ENCODE measurements around the gene MAPK8. TPM values are rescaled to one million over a fixed set of nuclear protein-coding genes. Genes with fewer than 3 reads are reported as not detected.

Gene MAPK8
- polyA plus RNA-seq, 3 donors = 18.4 to 21.1 (median 18.5) TPM

DNA sequence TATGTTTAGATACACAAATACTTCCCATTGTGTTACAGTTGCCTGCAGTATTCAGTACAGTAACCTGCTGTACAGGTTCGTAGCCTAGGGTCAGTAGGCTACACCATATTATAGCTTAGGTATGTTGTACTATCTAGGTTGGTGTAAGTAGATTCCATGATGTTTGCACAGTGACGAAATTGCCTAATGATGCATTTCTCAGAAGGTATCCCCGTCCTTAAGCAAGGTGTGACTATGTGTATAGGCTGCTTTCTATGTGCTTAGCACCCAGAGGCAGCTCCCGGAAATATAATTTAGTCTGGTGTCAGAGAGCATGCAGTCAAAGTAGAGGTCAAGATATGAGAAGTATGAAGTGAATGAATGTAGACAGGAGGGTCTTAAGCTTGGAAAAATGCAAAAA lies 9.8 kb downstream of the MAPK8 start:
- Mint-ChIP-seq H3K4me1 (peaks cover 4% of the 10 kb centered on the region), H3K27me3 (ENCODE audit: low read depth in 3 of 3) (no peaks in the 10 kb centered on the region), H3K9me3 (no peaks in the 10 kb centered on the region), H3K4me3 (no peak overlapping the region), H3K27ac (no peak overlapping the region), H3K36me3 (peaks cover 2 to 5% of the 10 kb centered on the region in 2 donors)
- Histone ChIP-seq H3K9ac (ENCODE audit: insufficient read depth, low read length, poor library complexity, severe bottlenecking) (no peak overlapping the region), H3K27me3 (ENCODE audit: control insufficient read depth in 2 of 2, insufficient read depth in 2 of 2, low read length in 2 of 2) (no peaks in the 10 kb centered on the region), H3K79me2 (ENCODE audit: insufficient read depth, low read length) (peaks cover 69% of the 10 kb centered on the region), H3K4me2 (replicated peaks; ENCODE audit: extremely low read depth, low read length, poor library complexity, severe bottlenecking) (no peak overlapping the region), H3K4me1 (ENCODE audit: control insufficient read depth in 1 of 2, insufficient read depth in 2 of 2, low read length in 2 of 2) (no peaks in the 10 kb centered on the region), H3K36me3 (replicated peaks in 1 of 2; ENCODE audit: control insufficient read depth in 1 of 2, insufficient read depth in 2 of 2, low read length in 2 of 2) (no peaks in the 10 kb centered on the region), H4K20me1 (ENCODE audit: insufficient read depth, low read length) (peaks cover 71% of the 10 kb centered on the region), H2AFZ (ENCODE audit: insufficient read depth, low read depth, low read length, poor library complexity, severe bottlenecking) (no peak overlapping the region), H3K4me3 (replicated peaks in 1 of 3; ENCODE audit: low read depth in 2 of 3, low read length in 3 of 3) (no peak overlapping the region), H3K9me3 (replicated peaks in 1 of 2; ENCODE audit: control insufficient read depth in 1 of 2, insufficient read depth in 1 of 2, low read length in 2 of 2) (no peaks in the 10 kb centered on the region), H3K27ac (ENCODE audit: low read depth in 1 of 2, low read length in 2 of 2) (no peak overlapping the region)
- no peak for TF ChIP-seq CTCF (IDR thresholded peaks at IDR 0.05)
- no peak for DNase-seq
- WGBS (ENCODE audit: insufficient coverage) = 100% methylated on average over 3 of the region's 4 CpGs
- intact Hi-C loops (cut with micrococcal nuclease) = no loop called here

DNA sequence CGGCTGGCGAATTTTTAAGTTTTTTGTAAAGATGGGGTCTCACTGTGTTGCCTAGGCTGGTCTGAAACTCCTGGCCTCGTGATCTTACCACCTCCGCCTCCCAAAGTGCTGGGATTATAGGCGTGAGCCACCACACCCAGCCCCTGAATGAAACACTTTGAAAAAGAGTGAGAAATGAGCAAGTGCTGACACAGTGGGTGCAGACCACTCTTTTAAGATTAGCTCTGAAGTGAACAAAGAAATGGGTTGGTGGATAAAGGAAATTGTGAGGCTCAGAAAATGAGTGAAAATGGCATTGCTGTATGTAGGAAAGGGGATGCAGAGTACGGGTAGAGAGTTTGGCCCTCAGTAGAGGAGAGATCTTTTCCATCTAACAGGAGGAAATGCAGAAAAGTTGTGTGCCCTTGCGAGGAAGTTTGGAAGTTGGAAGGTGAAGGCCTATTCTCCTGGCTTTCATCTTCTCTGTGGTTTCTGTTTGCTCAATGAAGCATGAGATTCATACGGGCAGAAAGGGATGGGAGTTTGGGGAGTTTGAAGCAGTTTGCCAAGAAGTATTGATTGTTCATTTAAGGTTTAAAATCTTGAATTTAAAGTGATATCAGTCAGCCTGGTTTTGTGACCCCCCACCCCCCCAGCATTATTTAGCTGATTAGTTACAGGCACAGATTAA lies 11.0 kb downstream of the MAPK8 start:
- 82% methylated on average over 4 of the region's 8 CpGs for WGBS (ENCODE audit: insufficient coverage)
- Histone ChIP-seq H3K4me3 (replicated peaks in 1 of 3; ENCODE audit: low read depth in 2 of 3, low read length in 3 of 3) (no peak overlapping the region), H3K9ac (ENCODE audit: insufficient read depth, low read length, poor library complexity, severe bottlenecking) (no peak overlapping the region), H3K27ac (ENCODE audit: low read depth in 1 of 2, low read length in 2 of 2) (no peak overlapping the region), H3K4me2 (replicated peaks; ENCODE audit: extremely low read depth, low read length, poor library complexity, severe bottlenecking) (no peak overlapping the region), H3K27me3 (ENCODE audit: control insufficient read depth in 2 of 2, insufficient read depth in 2 of 2, low read length in 2 of 2) (no peaks in the 10 kb centered on the region), H3K36me3 (replicated peaks in 1 of 2; ENCODE audit: control insufficient read depth in 1 of 2, insufficient read depth in 2 of 2, low read length in 2 of 2) (no peaks in the 10 kb centered on the region), H3K4me1 (ENCODE audit: control insufficient read depth in 1 of 2, insufficient read depth in 2 of 2, low read length in 2 of 2) (no peaks in the 10 kb centered on the region), H4K20me1 (ENCODE audit: insufficient read depth, low read length) (peaks cover 70% of the 10 kb centered on the region), H3K79me2 (ENCODE audit: insufficient read depth, low read length) (peaks cover 68% of the 10 kb centered on the region), H2AFZ (ENCODE audit: insufficient read depth, low read depth, low read length, poor library complexity, severe bottlenecking) (no peak overlapping the region), H3K9me3 (replicated peaks in 1 of 2; ENCODE audit: control insufficient read depth in 1 of 2, insufficient read depth in 1 of 2, low read length in 2 of 2) (no peaks in the 10 kb centered on the region)
- Mint-ChIP-seq H3K4me3 (no peak overlapping the region), H3K27ac (no peak overlapping the region), H3K9me3 (no peaks in the 10 kb centered on the region), H3K36me3 (peaks cover 2 to 5% of the 10 kb centered on the region in 2 donors), H3K27me3 (ENCODE audit: low read depth in 3 of 3) (no peaks in the 10 kb centered on the region), H3K4me1 (no peaks in the 10 kb centered on the region)
- DNase-seq = no peak
- intact Hi-C loops (cut with micrococcal nuclease) = no loop called here
- no peak for TF ChIP-seq CTCF (IDR thresholded peaks at IDR 0.05)
